HepG2 (cell line): ENCODE data around the gene PPP4R2.

ENCODE experiments used
- TCF7 ChIP-seq: sonication (generic); IDR thresholded peaks from 2 replicates; pipeline ENCODE4 v1.6.1; 2016; ENCODE audit warnings: antibody characterized with exemption, low read depth
- ZNF292 ChIP-seq: sonication (generic); formaldehyde crosslinking; IDR thresholded peaks from 2 replicates; pipeline ENCODE4 v1.8.1; 2022; ENCODE audit warnings: mild to moderate bottlenecking, low read depth, missing genetic modification reagents, borderline replicate concordance
- ZNF619 ChIP-seq: sonication (generic); formaldehyde crosslinking; IDR thresholded peaks from 2 replicates; pipeline ENCODE4 v1.4.0; 2020; ENCODE audit warnings: mild to moderate bottlenecking, missing genetic modification reagents
- TF ChIP-seq, protein P1 (sequence below): sonication (generic); formaldehyde crosslinking; conservative IDR thresholded peaks from 2 replicates; pipeline ENCODE4 v1.8.0; 2022; ENCODE audit warnings: low read depth, missing genetic modification reagents

GRCh38 chr3:73009750-73010149 is 13.1 kb downstream of the PPP4R2 start:
- no peak for TF ChIP-seq ZNF292 (CRISPR knock-in tag)
- no peak for TF ChIP-seq TCF7
- TF ChIP-seq, protein P1, sequence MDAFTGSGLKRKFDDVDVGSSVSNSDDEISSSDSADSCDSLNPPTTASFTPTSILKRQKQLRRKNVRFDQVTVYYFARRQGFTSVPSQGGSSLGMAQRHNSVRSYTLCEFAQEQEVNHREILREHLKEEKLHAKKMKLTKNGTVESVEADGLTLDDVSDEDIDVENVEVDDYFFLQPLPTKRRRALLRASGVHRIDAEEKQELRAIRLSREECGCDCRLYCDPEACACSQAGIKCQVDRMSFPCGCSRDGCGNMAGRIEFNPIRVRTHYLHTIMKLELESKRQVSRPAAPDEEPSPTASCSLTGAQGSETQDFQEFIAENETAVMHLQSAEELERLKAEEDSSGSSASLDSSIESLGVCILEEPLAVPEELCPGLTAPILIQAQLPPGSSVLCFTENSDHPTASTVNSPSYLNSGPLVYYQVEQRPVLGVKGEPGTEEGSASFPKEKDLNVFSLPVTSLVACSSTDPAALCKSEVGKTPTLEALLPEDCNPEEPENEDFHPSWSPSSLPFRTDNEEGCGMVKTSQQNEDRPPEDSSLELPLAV (CRISPR knock-in tag) = no peak
- TF ChIP-seq ZNF619 (CRISPR knock-in tag) = no peak
